ENCODE data around the gene COL18A1.

- TF ChIP-seq POLR2A (IDR thresholded peaks at IDR 0.05) (no peak), CTCF (IDR thresholded peaks at IDR 0.05) (no peak)
Measured at GRCh38 chr21:45487891-45488600, 83.1 kb downstream of the COL18A1 start.
